ENCODE data around the gene CDK6.

DNA sequence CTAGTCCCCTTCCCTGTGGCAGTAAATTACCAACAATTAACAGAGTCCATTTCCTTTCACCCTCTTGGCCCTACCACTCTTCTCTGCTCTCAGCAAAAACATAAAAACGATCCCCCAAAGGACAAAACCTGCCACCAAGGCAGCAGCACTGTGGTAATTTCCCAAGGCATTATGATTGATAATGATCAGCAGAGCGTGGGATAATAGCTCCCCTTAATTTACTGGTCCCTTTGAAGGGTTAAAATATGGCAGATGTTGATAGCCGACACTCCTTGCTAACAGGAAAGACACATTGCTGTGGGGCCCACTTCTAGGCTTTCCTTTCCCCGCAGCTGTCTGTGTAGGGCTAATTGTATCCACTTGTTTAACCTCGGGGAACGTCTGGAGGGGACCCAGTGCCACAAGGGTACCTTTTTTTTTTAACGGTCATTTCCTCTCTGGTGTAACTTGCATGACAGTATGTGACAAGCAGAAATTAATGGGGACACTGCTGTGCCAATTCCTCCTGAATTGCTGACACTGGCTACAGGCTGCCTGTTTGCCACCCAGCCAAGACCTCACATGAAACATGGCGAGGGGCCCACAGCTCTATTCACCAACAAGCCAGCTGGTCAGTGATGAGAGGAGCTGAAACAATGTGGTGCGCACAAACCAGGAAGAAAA, 81.3 kb downstream of the CDK6 start:
- TF ChIP-seq CTCF (IDR thresholded peaks at IDR 0.05) (no peak), POLR2A (IDR thresholded peaks at IDR 0.05) (no peak)

Measured in right lobe of liver (tissue), 4 donors.